T-helper 17 cell (primary cell): ENCODE measurements around the gene EML4. TPM values are rescaled to one million over a fixed set of nuclear protein-coding genes. Genes with fewer than 3 reads are reported as not detected.
"Not testable (repeated sequence)": the region's sequence is repeated elsewhere in the genome, so short reads cannot be mapped to it uniquely, and the experiment has no call there.

Experiments
- ATAC-seq: fragments of 150-1000 bp; cut with Tn5 transposase; 2 replicates; pipeline ENCODE4 v1.10.0; 2021; ENCODE audit warnings: mild to moderate bottlenecking, moderate library complexity
- DNase-seq, 3 donors: peaks; one replicate each; pipeline versions ENCODE4 v3.0.0 to v3.0.0-alpha.2; 2020 to 2021
- H3K9me3 ChIP-seq: one replicate; pipeline ENCODE4 v1.7.0; 2013; ENCODE audit warnings: low read length, mild to moderate bottlenecking; ENCODE audit not compliant: control insufficient read depth, poor library complexity, severe bottlenecking
- H3K27ac Mint-ChIP-seq: one replicate; pipeline ENCODE4 v1.8.0; 2022; ENCODE audit warnings: mild to moderate bottlenecking, moderate library complexity, mixed read lengths
- H3K27me3 Mint-ChIP-seq: one replicate; pipeline ENCODE4 v1.8.0; 2022; ENCODE audit warnings: mixed read lengths
- H3K36me3 Mint-ChIP-seq: one replicate; pipeline ENCODE4 v1.8.0; 2022; ENCODE audit warnings: low read depth, mixed read lengths
- H3K4me1 Mint-ChIP-seq: one replicate; pipeline ENCODE4 v1.8.0; 2022; ENCODE audit warnings: mild to moderate bottlenecking, mixed read lengths
- H3K4me3 Mint-ChIP-seq: one replicate; pipeline ENCODE4 v1.8.0; 2022; ENCODE audit warnings: mild to moderate bottlenecking, moderate library complexity, mixed read lengths
- total RNA-seq, 4 donors: library from RNA in 2 of 4; stranded (reverse) in 2 of 4; gene quantifications; one replicate each; pipeline ENCODE4 v1.2.3 and lab custom pipeline; 2022 to 2026

The EML4 gene
- total RNA-seq, 2 donors from 2014 or later, result 292 to 348 TPM

DNA sequence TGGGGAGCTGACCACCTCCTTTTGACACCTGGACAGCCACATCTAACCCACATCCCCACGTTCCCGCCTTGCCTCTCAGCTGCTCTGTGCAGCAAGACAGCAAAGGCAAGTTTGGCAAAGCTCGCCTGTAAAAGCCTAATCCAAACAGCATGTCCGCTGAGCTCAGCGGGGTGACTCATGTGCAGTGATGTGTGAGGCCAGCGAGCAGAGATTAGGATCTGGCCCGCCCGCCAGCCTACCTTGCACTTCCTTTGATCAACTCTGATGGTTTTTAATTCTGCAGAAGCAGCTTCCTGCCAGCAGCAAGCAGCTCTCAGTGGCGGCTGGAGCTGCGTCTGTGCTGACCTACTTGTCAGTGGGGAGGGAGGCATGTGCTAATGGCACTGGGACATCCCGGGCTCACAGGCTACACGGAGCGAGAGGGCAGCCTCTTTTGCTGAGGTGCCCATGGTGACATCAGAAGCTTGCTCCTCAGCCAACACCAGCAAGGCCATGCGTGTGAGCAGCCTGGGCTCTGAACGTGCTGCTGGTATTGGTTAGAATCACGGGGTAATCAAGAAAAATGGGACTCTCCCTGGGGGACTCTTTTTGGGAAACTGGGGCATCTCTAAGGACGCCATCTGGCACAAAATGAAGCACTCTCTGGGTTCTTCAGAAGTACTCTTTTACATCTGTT lies 36.0 kb upstream of the EML4 start:
- no peaks in the 10 kb centered on the region for H3K36me3 Mint-ChIP-seq
- H3K27me3 Mint-ChIP-seq, result no peaks in the 10 kb centered on the region
- H3K27ac Mint-ChIP-seq, result peak overlapping the region; percentile 100
- no peaks in the 10 kb centered on the region for H3K9me3 ChIP-seq
- H3K4me3 Mint-ChIP-seq, result peak overlapping the region; percentile 81
- ATAC-seq, result peak; percentile 92
- peaks cover 73% of the 10 kb centered on the region for H3K4me1 Mint-ChIP-seq
- peak; percentile 79 to 92 (median 85) for DNase-seq

DNA sequence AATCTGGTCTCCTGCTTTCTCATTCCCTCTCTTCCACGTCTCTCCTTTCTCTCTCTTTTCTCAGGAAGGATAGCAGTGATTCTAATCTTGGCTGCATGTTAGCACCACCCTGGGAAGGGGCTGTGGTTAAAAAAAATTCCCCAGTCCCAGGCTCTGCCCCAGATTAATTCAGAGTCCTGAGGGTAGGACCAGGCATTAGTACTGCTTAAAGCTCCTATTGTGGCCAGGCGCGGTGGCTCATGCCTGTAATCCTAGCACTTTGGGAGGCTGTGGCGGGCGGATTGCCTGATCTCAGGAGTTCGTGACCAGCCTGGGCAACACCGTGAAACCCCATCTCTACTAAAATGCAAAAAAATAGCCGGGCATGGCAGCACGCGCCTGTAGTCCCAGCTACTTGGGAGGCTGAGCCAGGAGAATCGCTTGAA lies 35.4 kb upstream of the EML4 start:
- Mint-ChIP-seq H3K4me3 (peak overlapping the region; percentile 81), H3K27ac (peak overlapping the region; percentile 100), H3K4me1 (peaks cover 71% of the 10 kb centered on the region), H3K27me3 (no peaks in the 10 kb centered on the region), H3K36me3 (no peaks in the 10 kb centered on the region)
- no peaks in the 10 kb centered on the region for H3K9me3 ChIP-seq
- DNase-seq (no peak), ATAC-seq (no peak)

DNA sequence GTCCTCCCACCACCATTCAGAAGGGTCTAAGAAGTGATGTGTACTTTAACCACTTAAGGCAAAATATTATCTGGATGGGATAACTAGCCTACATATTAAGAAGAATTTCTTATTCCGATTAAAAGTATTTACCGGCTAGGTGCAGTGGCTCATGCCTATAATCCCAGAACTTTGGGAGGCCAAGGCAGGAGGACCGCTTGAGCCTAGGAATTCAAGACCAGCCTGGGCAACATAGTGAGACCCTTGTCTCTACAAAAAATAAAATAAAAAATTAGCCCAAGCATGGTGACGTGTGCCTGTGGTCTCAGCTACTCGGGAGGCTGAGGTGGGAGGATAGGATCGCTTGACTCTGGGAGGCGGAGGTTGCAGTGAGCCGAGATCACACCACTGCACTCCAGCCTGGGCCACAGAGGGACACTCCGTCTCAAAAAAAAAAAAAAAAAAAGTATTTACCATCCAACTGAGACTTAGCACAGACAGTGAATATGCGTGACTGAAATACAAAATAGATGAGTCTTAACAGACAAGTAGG lies 34.7 kb upstream of the EML4 start:
- DNase-seq, ATAC-seq, H3K9me3 ChIP-seq, H3K27me3 Mint-ChIP-seq, H3K36me3 Mint-ChIP-seq: not testable (repeated sequence)
- H3K4me1 Mint-ChIP-seq, result peaks cover 67% of the 10 kb centered on the region
- H3K4me3 Mint-ChIP-seq, result peak overlapping the region; percentile 81
- peak overlapping the region; percentile 100 for H3K27ac Mint-ChIP-seq

DNA sequence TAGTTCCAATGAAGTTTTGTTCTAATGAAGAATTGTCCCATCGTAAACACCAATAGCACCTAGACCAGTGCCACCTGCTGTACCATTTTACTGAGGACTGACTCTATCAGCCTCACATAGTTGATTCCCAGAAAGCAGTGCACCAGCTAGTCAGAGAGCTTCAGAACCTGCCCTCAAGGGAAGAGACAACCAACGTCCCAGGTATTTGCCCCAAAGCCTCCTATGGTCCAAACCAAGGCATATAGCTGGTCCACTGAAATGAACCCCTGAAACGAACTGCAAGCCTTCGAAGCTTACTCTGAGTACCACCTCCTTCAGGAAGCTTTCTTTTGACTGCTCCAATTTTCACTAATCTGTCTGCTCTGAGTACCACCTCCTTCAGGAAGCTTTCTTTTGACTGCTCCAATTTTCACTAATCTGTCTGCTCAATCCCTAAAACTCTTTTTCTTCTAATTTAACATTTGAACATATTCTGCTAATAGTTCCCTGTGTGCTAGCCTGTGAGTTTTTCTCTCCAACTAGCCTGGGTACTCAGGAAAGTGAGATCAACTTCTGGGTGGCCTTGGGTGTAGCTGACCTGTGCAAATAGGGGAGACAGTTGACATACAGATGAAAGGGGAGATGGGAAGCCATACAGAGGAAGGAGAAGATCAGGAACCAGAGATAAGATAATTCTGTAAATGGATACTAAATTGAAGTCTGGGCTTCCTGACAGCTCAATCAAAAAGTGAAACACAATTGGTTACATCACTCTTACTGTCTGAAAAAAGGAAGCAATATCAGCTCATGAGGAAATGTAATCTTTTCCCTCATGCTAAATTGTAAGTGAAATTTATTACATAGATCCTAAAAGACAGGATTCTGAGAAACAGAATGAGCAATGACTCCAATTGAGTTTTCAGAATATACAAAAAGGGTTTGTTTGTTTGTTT lies 33.5 kb upstream of the EML4 start:
- Mint-ChIP-seq H3K4me1 (peaks cover 60% of the 10 kb centered on the region), H3K27ac (peak overlapping the region; percentile 100), H3K36me3 (no peaks in the 10 kb centered on the region), H3K4me3 (peak overlapping the region; percentile 77), H3K27me3 (no peaks in the 10 kb centered on the region)
- no peak for DNase-seq
- no peak for ATAC-seq
- H3K9me3 ChIP-seq, result no peaks in the 10 kb centered on the region

DNA sequence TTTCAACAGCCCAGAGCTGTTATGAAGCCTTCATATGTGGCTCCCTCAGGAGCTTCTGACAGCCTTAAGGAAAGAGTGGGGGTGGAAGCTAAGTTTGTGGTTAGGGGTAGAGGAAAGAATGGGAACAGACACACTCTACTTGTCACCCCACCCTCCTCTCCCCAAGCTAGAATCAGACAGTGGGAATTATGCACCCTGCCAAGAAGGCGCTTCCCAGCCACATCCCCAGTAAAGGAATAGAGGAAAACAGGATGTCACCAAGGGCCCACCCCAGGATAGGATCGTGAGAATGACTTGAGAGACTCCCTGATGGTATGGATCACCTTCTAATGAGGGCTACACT lies 32.4 kb upstream of the EML4 start:
- H3K9me3 ChIP-seq, result no peaks in the 10 kb centered on the region
- Mint-ChIP-seq H3K27ac (peak overlapping the region; percentile 100), H3K4me3 (no peak overlapping the region), H3K36me3 (no peaks in the 10 kb centered on the region), H3K4me1 (peaks cover 65% of the 10 kb centered on the region), H3K27me3 (no peaks in the 10 kb centered on the region)
- no peak for DNase-seq
- ATAC-seq, result no peak

DNA sequence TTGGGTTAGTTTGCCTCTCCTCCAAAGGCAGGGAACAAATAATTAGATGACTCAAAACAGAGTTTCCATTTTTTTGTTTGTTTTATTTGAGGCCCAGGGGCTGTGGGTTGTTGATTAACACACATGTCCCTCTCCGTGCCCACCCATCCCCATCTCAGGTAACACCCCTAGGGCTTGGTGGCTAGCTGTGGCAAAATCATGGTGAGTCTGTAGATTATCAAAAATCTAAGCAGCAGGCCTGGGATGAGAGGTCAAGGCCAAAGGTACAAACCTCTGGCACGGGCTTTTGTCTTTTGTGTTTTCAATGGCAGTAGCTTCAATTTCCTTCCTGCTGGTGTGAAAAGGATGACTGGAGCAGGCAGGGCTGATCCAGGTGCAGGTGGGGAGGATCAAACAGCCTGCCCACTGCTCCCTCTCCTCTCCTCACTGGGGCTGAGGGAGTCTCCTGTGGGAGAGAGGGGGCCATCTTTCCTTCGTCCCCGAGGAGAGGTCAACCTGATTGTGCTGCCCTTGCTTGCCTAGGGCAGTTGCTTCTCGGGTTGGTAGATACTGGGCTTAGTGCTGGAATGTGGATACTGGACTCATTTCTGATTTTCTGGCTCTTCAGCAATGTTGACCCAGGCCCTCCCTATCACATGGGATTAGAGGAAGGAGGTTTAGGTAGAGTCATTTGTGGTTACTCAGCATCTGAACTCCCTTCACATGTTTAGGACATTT lies 31.9 kb upstream of the EML4 start:
- Mint-ChIP-seq H3K4me3 (no peak overlapping the region), H3K4me1 (peaks cover 65% of the 10 kb centered on the region), H3K27ac (peak overlapping the region; percentile 100), H3K27me3 (no peaks in the 10 kb centered on the region), H3K36me3 (no peaks in the 10 kb centered on the region)
- no peak for ATAC-seq
- H3K9me3 ChIP-seq, result no peaks in the 10 kb centered on the region
- DNase-seq, result no peak

DNA sequence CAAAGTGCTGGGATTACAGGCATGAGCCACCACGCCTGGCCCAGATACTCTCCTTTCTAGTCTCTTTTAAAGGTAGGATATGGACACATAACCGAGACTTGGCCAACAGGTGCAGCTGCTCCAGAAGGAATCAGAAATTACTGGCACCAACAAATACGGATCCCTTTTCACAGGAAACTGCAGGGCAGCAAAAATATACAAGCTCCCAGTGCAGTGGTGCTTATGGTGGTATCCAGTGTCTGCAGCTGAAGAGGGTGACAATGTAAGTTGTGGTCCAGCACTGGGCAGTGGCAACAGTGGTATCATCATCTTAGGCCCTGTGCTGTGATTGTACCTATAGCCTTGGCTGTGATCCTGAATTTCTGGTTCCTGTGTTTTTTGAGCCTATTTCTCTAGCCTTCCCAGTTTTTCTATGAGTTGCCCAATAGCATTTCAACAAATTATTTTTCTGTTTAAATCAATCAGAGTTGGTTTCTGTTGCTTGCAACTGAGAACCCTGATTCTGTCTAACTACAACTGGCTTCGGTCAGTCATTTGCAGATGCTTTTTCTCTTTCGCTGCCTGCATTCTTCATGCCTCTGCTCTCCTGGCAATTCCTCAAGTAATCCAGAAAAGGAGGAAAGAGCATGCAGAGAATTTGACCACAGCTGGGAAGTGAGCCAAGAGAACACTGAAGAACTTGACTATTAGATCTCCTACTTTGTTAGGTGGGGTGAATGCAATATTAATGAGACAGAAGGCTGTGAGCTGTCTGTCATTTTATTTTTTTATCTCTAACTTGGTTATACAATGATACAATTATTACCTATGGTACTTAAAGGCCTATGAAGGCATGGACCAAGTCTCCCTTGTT lies 30.8 kb upstream of the EML4 start:
- DNase-seq (no peak), ATAC-seq (no peak)
- Mint-ChIP-seq H3K4me3 (peak overlapping the region; percentile 15), H3K4me1 (peaks cover 60% of the 10 kb centered on the region), H3K27me3 (no peaks in the 10 kb centered on the region), H3K36me3 (no peaks in the 10 kb centered on the region), H3K27ac (peak overlapping the region; percentile 100)
- H3K9me3 ChIP-seq, result no peaks in the 10 kb centered on the region

DNA sequence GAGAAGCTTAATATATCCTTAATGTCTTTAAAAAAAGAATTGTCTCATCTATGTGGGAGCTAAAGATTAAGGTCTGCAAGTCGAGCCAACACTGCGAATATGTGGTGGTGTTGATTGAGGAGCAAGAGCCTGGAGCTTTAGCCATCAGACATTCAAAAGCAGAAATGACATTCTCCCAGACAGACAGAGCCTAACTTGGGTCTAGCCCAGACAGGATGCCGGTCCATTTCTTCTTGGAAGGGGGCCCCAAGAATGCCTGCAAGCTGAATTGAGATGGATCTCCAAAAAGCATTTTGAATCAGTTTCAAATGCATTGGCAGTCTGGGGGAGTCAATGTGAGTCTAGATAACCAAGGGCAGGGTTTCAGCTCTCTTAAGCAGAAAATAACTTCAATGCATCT lies 30.1 kb upstream of the EML4 start:
- Mint-ChIP-seq H3K27me3 (no peaks in the 10 kb centered on the region), H3K4me1 (peaks cover 56% of the 10 kb centered on the region), H3K36me3 (no peaks in the 10 kb centered on the region), H3K4me3 (peak overlapping the region; percentile 15), H3K27ac (peak overlapping the region; percentile 37)
- ATAC-seq, result no peak
- H3K9me3 ChIP-seq, result no peaks in the 10 kb centered on the region
- no peak for DNase-seq

DNA sequence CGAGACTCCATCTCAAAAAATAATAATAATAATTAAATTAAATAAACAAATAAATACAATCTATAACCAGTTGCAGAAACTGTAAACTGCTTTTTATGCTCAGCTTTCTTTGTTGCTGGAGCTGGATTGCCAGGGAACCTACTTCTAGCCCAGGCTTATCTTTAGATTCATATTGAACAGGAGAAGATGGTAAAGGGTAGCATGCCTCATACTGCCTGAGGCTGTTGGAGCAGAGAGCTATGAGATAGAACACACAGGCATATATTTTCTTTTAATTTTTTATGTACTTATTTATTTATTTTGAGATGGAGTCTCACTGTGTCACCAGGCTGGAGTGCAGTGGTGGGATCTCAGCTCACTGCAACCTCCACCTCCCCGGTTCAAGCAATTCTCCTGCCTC lies 28.7 kb upstream of the EML4 start:
- DNase-seq (no peak), ATAC-seq (no peak)
- Mint-ChIP-seq H3K36me3 (no peaks in the 10 kb centered on the region), H3K4me1 (peaks cover 53% of the 10 kb centered on the region), H3K4me3 (peak overlapping the region; percentile 52), H3K27ac (peak overlapping the region; percentile 92), H3K27me3 (no peaks in the 10 kb centered on the region)
- no peaks in the 10 kb centered on the region for H3K9me3 ChIP-seq

DNA sequence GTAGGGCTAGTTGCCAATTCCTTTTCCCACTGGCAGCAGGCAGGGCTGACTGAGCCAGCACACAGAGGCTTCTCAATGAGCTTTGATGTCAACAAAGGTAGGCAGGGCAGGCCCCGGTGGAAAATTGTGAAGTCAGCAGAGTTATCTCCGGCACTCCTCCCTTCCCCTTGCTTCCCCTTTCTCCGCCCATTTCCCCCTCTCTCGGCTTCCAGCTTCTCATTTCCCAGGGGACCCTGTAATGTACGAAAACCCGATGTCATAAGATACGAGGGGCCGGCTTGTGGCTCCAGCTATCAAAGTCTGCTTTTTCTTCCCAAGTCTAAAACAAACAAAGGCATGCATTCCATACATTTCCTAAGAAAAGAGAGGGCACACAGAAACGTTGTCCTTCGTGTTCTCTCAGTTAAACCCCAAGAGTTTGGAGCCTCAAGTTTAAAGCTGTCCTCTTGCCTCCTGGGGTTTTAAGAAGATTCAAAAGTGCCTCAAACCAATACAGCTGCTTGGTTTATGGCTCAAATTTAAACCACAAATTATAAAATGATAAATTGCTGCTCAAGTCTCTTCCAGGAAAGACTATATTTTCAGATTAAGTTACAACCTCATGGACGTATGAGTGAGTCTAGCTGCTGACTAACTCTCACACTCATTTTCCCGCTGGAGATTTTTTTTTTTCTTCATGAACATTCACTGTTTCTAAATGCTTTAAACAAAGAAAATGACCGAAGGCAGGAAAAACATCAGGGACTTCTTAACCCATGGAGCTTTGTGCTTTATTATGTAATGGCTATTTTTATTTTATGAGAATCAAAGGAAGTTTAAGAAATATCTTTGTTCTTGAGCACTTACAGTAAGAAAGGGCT lies 27.2 kb upstream of the EML4 start:
- H3K27ac Mint-ChIP-seq, result peak overlapping the region; percentile 92
- H3K4me1 Mint-ChIP-seq, result peaks cover 48% of the 10 kb centered on the region
- H3K4me3 Mint-ChIP-seq, result peak overlapping the region; percentile 76
- ATAC-seq (peak; percentile 80), DNase-seq (peak in 1 of 3 donors; percentile 22)
- no peaks in the 10 kb centered on the region for H3K36me3 Mint-ChIP-seq
- no peaks in the 10 kb centered on the region for H3K27me3 Mint-ChIP-seq
- no peaks in the 10 kb centered on the region for H3K9me3 ChIP-seq

DNA sequence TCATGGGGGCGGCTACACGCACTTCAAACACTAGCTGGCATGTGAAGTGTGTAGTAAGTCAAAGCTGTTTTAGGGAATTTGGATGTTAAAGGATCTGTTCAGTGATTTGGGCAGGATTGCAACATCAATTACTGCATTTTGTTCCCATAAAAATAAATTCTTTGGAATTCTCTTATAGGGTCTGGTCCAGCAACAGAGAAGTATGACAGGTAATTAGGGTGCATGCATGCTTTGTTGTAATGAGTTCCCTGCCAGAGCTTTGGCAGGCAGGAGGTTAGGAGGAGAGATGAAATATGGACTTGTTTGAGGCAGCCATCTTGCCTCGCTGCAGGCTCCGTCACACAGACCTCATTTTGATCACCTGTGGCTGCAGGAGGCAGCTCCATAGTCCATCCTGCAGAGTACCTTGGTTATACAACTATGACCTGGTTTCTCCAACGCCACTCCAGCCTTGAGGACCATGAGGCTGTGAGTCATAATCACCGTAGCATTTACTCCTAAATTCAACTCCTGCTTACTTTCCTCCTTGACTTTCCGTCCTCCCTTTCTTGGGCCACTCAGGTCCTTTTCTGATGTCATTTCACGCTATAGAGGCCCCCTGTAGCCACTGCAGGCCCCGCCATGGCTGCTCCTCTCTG lies 26.5 kb upstream of the EML4 start:
- no peaks in the 10 kb centered on the region for H3K36me3 Mint-ChIP-seq
- DNase-seq, result no peak
- no peaks in the 10 kb centered on the region for H3K27me3 Mint-ChIP-seq
- H3K4me1 Mint-ChIP-seq, result peaks cover 43% of the 10 kb centered on the region
- H3K9me3 ChIP-seq, result no peaks in the 10 kb centered on the region
- no peak for ATAC-seq
- H3K27ac Mint-ChIP-seq, result peak overlapping the region; percentile 92
- H3K4me3 Mint-ChIP-seq, result no peak overlapping the region
